HCT116 (cell line): ENCODE measurements around the gene AGAP6.
"Not testable (repeated sequence)": the region's sequence is repeated elsewhere in the genome, so short reads cannot be mapped to it uniquely, and the experiment has no call there.

Experiments used
- ATF3 ChIP-seq: IDR thresholded peaks from 2 replicates; pipeline ENCODE4 v1.6.1; 2012
- CEBPB ChIP-seq: IDR thresholded peaks from 2 replicates; pipeline ENCODE4 v1.6.1; 2012; ENCODE audit warnings: low read depth
- CTCF ChIP-seq, 3 experiments: fragments of 200-600 bp in 1 of 3; sonication (generic) in 1 of 3; IDR thresholded peaks in 2 of 3; conservative IDR thresholded peaks in 1 of 3; 2 replicates each; pipeline ENCODE4 v1.5.1; 2012 to 2017; ENCODE audit warnings: low read depth in 2 of 3, low read length in 2 of 3, antibody characterized with exemption in 1 of 3, borderline replicate concordance in 1 of 3, control low read depth in 1 of 3, mild to moderate bottlenecking in 1 of 3, mixed read lengths in 1 of 3, mixed run types in 1 of 3, moderate library complexity in 1 of 3; ENCODE audit not compliant: insufficient read depth in 1 of 3
- EGR1 ChIP-seq: IDR thresholded peaks from 2 replicates; pipeline ENCODE4 v1.6.1; 2012; ENCODE audit warnings: low read depth
- ELF1 ChIP-seq: IDR thresholded peaks from 2 replicates; pipeline ENCODE4 v1.6.1; 2012; ENCODE audit warnings: low read depth, borderline replicate concordance
- EZH2 ChIP-seq: fragments of 200-600 bp; sonication (generic); IDR thresholded peaks from 2 replicates; pipeline ENCODE4 v1.6.1; 2017; ENCODE audit warnings: antibody characterized with exemption, mixed run types
- EZH2phosphoT487 ChIP-seq: fragments of 200-600 bp; IDR thresholded peaks from 2 replicates; pipeline ENCODE4 v1.6.1; 2018; ENCODE audit warnings: antibody characterized with exemption, borderline replicate concordance
- MAX ChIP-seq: IDR thresholded peaks from 2 replicates; pipeline ENCODE4 v1.6.1; 2012
- ZBTB33 ChIP-seq: IDR thresholded peaks from 2 replicates; pipeline ENCODE4 v1.6.1; 2011; ENCODE audit warnings: mild to moderate bottlenecking, low read length, moderate library complexity; ENCODE audit not compliant: insufficient replicate concordance; ENCODE audit errors: extremely low read depth

- TF ChIP-seq CTCF (IDR thresholded peaks at IDR 0.05 in 2 of 3, conservative IDR thresholded peaks at IDR 0.05 in 1 of 3; ENCODE audit: borderline replicate concordance in 1 of 3, insufficient read depth in 1 of 3, low read depth in 2 of 3, low read length in 2 of 3); EZH2phosphoT487; ATF3; CEBPB; ELF1; EZH2; EGR1; ZBTB33; MAX: not testable (repeated sequence)
These were observed 25.8 kb downstream of the AGAP6 start for GRCh38 chr10:50014024-50014423.
